ENCODE measurements around the gene CYYR1. TPM values are rescaled to one million over a fixed set of nuclear protein-coding genes. Genes with fewer than 3 reads are reported as not detected.

CYYR1 gene
- total RNA-seq, 1 donor from 2014 or later = not detected

DNA sequence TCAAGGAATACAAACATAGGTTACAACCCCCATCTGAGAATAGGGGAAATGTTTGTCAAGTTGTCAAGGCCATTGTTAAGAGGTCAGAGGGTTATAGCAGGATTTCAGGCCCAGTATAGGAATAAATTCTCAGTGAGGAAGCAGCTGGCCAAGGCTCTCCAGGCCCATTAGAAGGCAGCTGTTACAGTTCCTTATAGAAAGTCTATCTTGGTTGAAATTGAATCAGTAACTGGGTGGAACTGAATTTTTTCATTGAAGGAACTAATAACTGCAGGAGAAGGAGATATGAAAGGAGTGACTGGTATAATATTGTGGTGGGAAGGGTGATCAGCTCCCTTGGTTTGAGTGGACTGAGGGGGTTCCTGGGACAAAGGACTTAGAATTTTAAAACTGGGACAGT, 134.1 kb downstream of the CYYR1 start:
- intact Hi-C loops (cut with micrococcal nuclease) = no loop called here

DNA sequence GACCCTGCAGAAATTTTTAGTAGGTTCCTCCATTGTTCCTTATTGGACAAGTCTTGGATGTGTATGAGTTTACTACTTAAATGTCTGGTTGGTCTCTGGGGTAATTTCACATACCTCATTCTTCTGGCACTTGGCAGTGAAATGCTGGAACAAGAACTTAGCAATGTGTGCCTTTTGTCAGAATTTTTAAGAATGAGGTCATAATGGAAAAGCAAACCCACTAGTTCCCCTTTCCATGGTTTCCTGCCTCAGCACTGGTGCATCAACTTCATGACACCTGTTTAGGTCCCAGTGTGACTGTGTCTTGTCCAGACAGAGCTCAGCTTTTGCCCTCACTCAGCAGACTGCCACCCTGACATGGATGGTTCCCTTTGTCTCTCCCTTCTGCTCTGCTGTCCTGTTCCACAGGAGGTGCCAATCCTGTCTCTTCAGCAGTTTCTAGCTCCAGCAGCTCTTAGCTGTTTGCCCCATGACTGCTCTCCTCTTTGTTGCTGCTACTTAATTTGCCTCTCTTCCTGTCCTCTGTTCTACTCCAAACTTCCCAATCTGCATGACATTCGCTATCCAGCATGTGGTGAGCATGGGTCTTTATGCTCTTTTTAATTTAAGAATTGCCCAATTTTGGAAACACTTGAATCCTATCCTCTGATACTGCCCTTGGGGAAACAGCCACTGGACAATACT, 135.6 kb downstream of the CYYR1 start:
- intact Hi-C loops (cut with micrococcal nuclease) = no loop called here

DNA sequence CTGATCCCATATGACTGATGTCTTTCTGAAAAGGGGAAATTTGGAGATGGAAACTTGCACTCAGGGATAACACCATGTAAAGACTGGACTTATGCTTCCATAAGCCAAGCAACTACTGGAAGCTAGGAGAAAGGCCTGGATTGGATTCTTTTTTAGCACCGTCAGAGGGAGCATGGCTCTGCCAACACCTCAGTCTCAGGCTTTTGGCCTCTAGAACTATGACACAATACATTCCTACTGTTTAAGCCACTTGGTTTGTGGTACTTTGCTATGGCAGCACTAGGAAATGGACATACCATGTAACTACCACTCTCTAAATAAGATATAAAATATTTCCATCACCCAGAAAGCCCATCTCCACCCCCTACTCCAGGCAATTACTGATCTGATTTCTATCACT, 139.7 kb downstream of the CYYR1 start:
- intact Hi-C loops (cut with micrococcal nuclease) = no loop called here

DNA sequence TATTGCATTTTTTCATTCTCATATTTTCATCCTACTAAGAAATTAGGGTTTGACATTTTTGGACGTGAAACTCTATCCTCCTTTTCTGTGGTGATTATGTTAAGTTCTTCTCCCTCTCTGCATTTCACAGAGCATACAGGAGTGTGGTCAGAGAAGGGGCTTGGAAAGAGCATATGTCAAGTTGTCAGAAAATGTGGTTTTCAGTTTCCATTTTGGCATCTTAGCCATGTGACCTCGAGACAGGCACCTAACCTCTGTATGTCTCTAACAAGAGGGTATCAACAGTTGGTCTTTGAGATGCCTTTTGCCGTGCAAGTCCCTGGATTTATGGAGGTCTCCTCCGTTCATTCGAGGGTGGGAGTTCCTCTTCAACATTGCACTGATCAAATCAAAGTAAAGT, 140.7 kb downstream of the CYYR1 start:
- intact Hi-C loops (cut with micrococcal nuclease) = no loop called here

DNA sequence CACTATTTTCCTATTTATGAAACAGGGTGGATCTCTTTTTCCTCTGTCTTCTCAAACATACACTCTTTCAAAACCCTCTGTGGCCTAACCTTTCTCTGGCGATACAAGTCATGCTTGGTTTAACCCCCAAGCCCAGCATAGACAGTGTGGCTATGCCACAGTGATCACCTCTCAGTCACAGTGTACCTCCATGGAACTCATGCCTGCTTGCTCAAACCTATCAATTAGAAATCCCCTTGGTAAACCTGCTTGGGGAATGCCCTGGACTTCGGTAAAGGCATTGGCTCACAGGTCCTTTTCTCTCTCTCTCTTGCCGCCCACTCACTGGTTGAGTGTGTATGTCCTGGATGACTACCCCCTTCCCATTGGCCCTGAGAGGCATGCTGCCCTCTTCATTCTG, 147.5 kb downstream of the CYYR1 start:
- intact Hi-C loops (cut with micrococcal nuclease) = no loop called here

DNA sequence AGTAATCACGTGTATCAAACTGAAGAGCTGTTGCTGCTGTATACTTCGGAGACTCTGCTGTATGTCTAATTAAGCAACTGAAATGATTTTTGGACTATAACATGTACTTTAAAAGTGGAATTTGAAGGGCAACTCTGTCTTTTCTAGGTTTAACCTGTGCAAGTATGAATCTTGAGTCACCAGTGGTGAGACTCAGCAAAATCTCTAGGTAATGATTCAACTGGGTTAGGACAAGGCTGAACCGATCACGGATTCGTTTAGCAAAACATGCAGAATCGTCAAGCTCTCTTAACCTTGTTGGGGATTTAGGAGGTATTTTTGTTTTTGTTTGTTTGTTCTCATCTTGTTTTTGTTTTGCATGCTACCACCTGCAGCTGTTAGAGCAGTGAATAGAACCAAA, 149.6 kb downstream of the CYYR1 start:
- intact Hi-C loops (cut with micrococcal nuclease) = no loop called here

DNA sequence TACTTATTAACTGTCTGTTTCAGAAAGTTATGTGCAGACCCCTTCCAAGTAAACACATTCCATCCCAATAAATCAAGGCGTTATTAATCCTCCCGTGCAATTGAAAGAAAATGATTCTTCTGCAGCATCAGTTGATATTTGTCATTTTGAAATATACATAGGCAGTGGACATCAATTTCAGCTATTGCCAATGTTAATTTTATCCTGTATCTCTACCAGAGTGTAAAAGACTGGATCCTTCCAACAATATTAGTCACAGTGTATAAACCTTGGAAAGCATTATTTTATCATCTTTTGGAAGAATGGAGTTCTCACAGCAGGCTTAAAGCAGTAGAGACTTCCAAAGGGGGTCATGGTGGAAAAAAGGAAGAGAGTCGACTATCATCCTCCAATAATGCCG, 150.4 kb downstream of the CYYR1 start:
- intact Hi-C loops (cut with micrococcal nuclease) = no loop called here

DNA sequence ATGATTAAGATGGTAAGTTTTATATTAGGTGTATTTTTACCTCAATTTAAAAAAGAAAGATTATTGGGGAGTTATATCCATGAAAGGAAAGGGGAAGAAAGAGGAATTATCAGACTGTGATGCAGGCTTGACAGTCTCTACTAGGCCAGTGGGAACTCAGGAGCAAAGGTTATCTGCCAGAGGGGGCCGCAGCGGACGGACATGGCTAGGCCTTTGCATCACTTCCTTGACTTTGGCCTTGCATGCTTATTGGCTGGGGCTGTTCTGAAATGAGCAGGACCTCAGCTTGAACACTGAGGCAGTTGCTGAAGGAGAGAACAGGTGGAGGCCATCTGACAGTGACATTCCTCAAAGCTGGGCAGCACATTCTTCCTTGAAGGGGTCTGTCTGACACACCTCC, 150.9 kb downstream of the CYYR1 start:
- intact Hi-C loops (cut with micrococcal nuclease) = no loop called here

DNA sequence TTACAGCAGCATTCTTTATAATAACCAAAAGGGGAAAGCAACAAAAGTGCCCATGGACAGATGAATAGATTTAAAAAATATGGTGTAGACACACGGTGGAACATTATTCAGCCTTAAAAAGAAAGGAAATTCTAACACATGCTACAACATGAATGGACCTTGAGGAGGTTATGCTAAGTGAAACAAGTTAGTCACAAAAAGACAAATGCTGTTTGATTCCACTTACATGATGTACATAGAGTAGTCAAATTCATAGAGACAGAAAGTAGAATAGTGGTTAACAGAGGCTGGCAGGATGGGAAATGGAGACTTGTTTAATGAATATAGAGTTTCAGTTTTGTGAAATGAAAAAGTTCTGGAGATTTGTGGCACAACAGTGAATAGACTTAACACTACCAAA, 151.4 kb downstream of the CYYR1 start:
- intact Hi-C loops (cut with micrococcal nuclease) = no loop called here

All from T-helper 1 cell treated with Interleukin-12 subunit alpha and Interleukin-12 subunit beta and Interleukin-4 antibody, amounts not matched to agents 30 ng/mL and 1 ng/mL, for 36 hours (primary cell).